GM12878 (cell line): Measurements from ENCODE around the gene EPHA8.

Experiments used
- ATF7 ChIP-seq: fragments of 450-650 bp; IDR thresholded peaks from 2 replicates; pipeline ENCODE4 v1.6.1; 2016; ENCODE audit warnings: low read depth, mild to moderate bottlenecking
- BRCA1 ChIP-seq: IDR thresholded peaks from 2 replicates; pipeline ENCODE4 v1.6.1; 2011; ENCODE audit warnings: low read depth, low read length, improper control_type of control experiment
- USF2 ChIP-seq: IDR thresholded peaks from 2 replicates; pipeline ENCODE4 v1.6.1; 2011; ENCODE audit warnings: low read depth, low read length, improper control_type of control experiment, borderline replicate concordance
- ZNF687 ChIP-seq: fragments of 450-650 bp; IDR thresholded peaks from 2 replicates; pipeline ENCODE4 v1.6.1; 2017; ENCODE audit warnings: mild to moderate bottlenecking, moderate library complexity
- TF ChIP-seq, protein P1 (sequence below): IDR thresholded peaks from 2 replicates; pipeline ENCODE4 v1.6.1; 2012; ENCODE audit warnings: low read depth, low read length, improper control_type of control experiment
- TF ChIP-seq, protein P2 (sequence below), 3 experiments: IDR thresholded peaks in 2 of 3; conservative IDR thresholded peaks in 1 of 3; 2 replicates each; pipeline ENCODE4 v1.5.1; 2011; ENCODE audit warnings: low read depth in 3 of 3, low read length in 3 of 3, mild to moderate bottlenecking in 3 of 3, control low read depth in 2 of 3, moderate library complexity in 2 of 3, inconsistent platforms in 1 of 3, mixed read lengths in 1 of 3; ENCODE audit not compliant: control insufficient read depth in 2 of 3, insufficient read depth in 1 of 3; ENCODE audit errors: extremely low read depth in 1 of 3

GRCh38 chr1:22525211-22525610, 38.1 kb upstream of the EPHA8 start:
- TF ChIP-seq, protein P1, sequence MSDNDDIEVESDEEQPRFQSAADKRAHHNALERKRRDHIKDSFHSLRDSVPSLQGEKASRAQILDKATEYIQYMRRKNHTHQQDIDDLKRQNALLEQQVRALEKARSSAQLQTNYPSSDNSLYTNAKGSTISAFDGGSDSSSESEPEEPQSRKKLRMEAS = no peak
- TF ChIP-seq, protein P2, sequence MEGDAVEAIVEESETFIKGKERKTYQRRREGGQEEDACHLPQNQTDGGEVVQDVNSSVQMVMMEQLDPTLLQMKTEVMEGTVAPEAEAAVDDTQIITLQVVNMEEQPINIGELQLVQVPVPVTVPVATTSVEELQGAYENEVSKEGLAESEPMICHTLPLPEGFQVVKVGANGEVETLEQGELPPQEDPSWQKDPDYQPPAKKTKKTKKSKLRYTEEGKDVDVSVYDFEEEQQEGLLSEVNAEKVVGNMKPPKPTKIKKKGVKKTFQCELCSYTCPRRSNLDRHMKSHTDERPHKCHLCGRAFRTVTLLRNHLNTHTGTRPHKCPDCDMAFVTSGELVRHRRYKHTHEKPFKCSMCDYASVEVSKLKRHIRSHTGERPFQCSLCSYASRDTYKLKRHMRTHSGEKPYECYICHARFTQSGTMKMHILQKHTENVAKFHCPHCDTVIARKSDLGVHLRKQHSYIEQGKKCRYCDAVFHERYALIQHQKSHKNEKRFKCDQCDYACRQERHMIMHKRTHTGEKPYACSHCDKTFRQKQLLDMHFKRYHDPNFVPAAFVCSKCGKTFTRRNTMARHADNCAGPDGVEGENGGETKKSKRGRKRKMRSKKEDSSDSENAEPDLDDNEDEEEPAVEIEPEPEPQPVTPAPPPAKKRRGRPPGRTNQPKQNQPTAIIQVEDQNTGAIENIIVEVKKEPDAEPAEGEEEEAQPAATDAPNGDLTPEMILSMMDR (IDR thresholded peaks at IDR 0.05 in 2 of 3, conservative IDR thresholded peaks at IDR 0.05 in 1 of 3; ENCODE audit: control insufficient read depth in 2 of 3, extremely low read depth in 1 of 3, insufficient read depth in 1 of 3, low read depth in 3 of 3, low read length in 3 of 3) = no peak
- TF ChIP-seq ZNF687 (no peak), USF2 (no peak), ATF7 (no peak), BRCA1 (no peak)
